ENCODE results near the gene ALKAL2. TPM values are rescaled to one million over a fixed set of nuclear protein-coding genes. Genes with fewer than 3 reads are reported as not detected.

The ALKAL2 gene
- total RNA-seq, 2 donors from 2014 or later = not detected

Other genes with a start within 250 kb of the ALKAL2 start
- gene FAM110C, start 241.6 kb downstream of the ALKAL2 start, total RNA-seq = 10 to 100 TPM in 1 of 2 donors, 1 to 10 TPM in 1; 2.2 to 23.6 TPM
- gene SH3YL1, start 24.1 kb downstream of the ALKAL2 start, total RNA-seq = 10 to 100 TPM; 16.2 to 40.0 TPM
- 100 to 1,000 TPM; 116 to 156 TPM for gene ACP1, start 23.1 kb downstream of the ALKAL2 start, total RNA-seq

Data from activated T-helper 17 cell treated with anti-CD3 and anti-CD28 coated beads, Interleukin-2, amount 50 U/mL, for 72 hours (primary cell).